ENCODE results near the gene MCRIP1. TPM values are rescaled to one million over a fixed set of nuclear protein-coding genes. Genes with fewer than 3 reads are reported as not detected.

MCRIP1 gene
- total and polyA plus RNA-seq, 7 donors = 20.5 to 187 (median 45.1) TPM

GRCh38 chr17:81838753-81839255 lies 5.7 kb upstream of the MCRIP1 start:
- Histone ChIP-seq H3K27ac (peak overlapping the region; percentile 98), H3K27me3 (ENCODE audit: insufficient read depth in 3 of 3, low read length in 2 of 3) (no peaks in the 10 kb centered on the region), H3K36me3 (ENCODE audit: insufficient read depth in 1 of 2, low read depth in 1 of 2) (peaks cover 3 to 15% of the 10 kb centered on the region in 2 donors), H3K4me1 (peaks cover 70% of the 10 kb centered on the region), H3K9me3 (no peaks in the 10 kb centered on the region), H3K4me3 (peak overlapping the region; percentile 20)
- intact Hi-C loops (cut with DNase I) = no loop called here
- 16 to 23% (median 18%) methylated on average over 17 of the region's 17 CpGs for WGBS, 3 donors
- TF ChIP-seq CTCF (IDR thresholded peaks at IDR 0.05) = no peak
- DNase-seq = no peak
- no peak for ATAC-seq

- Histone ChIP-seq H3K4me1 (peaks cover 60% of the 10 kb centered on the region), H3K9me3 (no peaks in the 10 kb centered on the region), H3K4me3 (no peak overlapping the region), H3K36me3 (ENCODE audit: insufficient read depth in 1 of 2, low read depth in 1 of 2) (peaks cover 0 to 9% of the 10 kb centered on the region in 2 donors), H3K27ac (peak overlapping the region; percentile 98), H3K27me3 (ENCODE audit: insufficient read depth in 3 of 3, low read length in 2 of 3) (no peaks in the 10 kb centered on the region)
- TF ChIP-seq CTCF (IDR thresholded peaks at IDR 0.05) = no peak
- intact Hi-C loops (cut with DNase I) = no loop called here
- DNase-seq (peak; percentile 61 to 86), ATAC-seq (peak; percentile 31 to 50 (median 40))
- 30 to 62% (median 34%) methylated on average over 9 of the region's 9 CpGs for WGBS, 3 donors
These were observed 4.5 kb upstream of the MCRIP1 start for GRCh38 chr17:81837641-81838040.

GRCh38 chr17:81834831-81835267 lies 1.8 kb upstream of the MCRIP1 start, which contains the start of gene PPP1R27:
Gene PPP1R27 (minus strand): TSS chr17:81835050. CDS start chr17:81834953, 97 bp downstream.
- H3K9me3 ChIP-seq = no peaks in the 10 kb centered on the region
- WGBS, 3 donors = 30 to 59% (median 30%) methylated on average over 26 of the region's 26 CpGs
- TF ChIP-seq CTCF (IDR thresholded peaks at IDR 0.05) = no peak
- peaks cover 38% of the 10 kb centered on the region for H3K4me1 ChIP-seq
- intact Hi-C loops (cut with DNase I) = loop anchor here in 1 of 2 donors (2.0 kb wide), 1 partner anchor 26 kb away; the partner anchor contains the start of gene P4HB
- H3K27me3 ChIP-seq (ENCODE audit: insufficient read depth in 3 of 3, low read length in 2 of 3) = no peaks in the 10 kb centered on the region
- peak within 1 kb of the TSS; percentile 72 for H3K4me3 ChIP-seq
- DNase-seq (peak; percentile 90 to 97), ATAC-seq (peak; percentile 52 to 69 (median 66))
- H3K27ac ChIP-seq = peak within 1 kb of the TSS; percentile 98
- H3K36me3 ChIP-seq (ENCODE audit: insufficient read depth in 1 of 2, low read depth in 1 of 2) = peaks cover 0 to 9% of the 10 kb centered on the region in 2 donors

- DNase-seq (peak in 1 of 2 donors; percentile 75), ATAC-seq (peak; percentile 2 to 18 (median 8))
- 33 to 47% (median 36%) methylated on average over 31 of the region's 31 CpGs for WGBS, 3 donors
- Histone ChIP-seq H3K4me1 (peaks cover 31% of the 10 kb centered on the region), H3K27me3 (ENCODE audit: insufficient read depth in 3 of 3, low read length in 2 of 3) (no peaks in the 10 kb centered on the region), H3K9me3 (no peaks in the 10 kb centered on the region), H3K4me3 (peak overlapping the region; percentile 72), H3K27ac (peak overlapping the region; percentile 98), H3K36me3 (ENCODE audit: insufficient read depth in 1 of 2, low read depth in 1 of 2) (peaks cover 0 to 9% of the 10 kb centered on the region in 2 donors)
- no peak for TF ChIP-seq CTCF (IDR thresholded peaks at IDR 0.05)
- intact Hi-C loops (cut with DNase I) = loop anchor here in 1 of 2 donors (2.0 kb wide), 1 partner anchor 27 kb away; the partner anchor contains the start of gene P4HB
These were observed 1.1 kb upstream of the MCRIP1 start for GRCh38 chr17:81833921-81834830.
